SJSA1 (cell line): Measurements from ENCODE around the gene WDR91. TPM values are rescaled to one million over a fixed set of nuclear protein-coding genes. Genes with fewer than 3 reads are reported as not detected.

Experiments
- DNase-seq, 2 experiments: peaks; one replicate each; pipeline ENCODE4 v3.0.0-alpha.2; 2015 to 2020; ENCODE audit warnings: low spot score in 2 of 2, low read depth in 1 of 2
- H3K27ac ChIP-seq: fragments of 250-450 bp; sonication (Bioruptor Pico); 2 replicates; pipeline ENCODE4 v1.5.1; 2020; ENCODE audit warnings: mild to moderate bottlenecking, moderate library complexity
- H3K27me3 ChIP-seq: fragments of 250-450 bp; sonication (Bioruptor Pico); replicated peaks from 2 replicates; pipeline ENCODE4 v1.5.1; 2020; ENCODE audit warnings: mild to moderate bottlenecking, moderate library complexity
- H3K36me3 ChIP-seq: fragments of 250-450 bp; sonication (Bioruptor Pico); 2 replicates; pipeline ENCODE4 v1.5.1; 2020; ENCODE audit warnings: mild to moderate bottlenecking
- H3K4me1 ChIP-seq: fragments of 250-450 bp; sonication (Bioruptor Pico); replicated peaks from 2 replicates; pipeline ENCODE4 v1.6.1; 2021; ENCODE audit warnings: mild to moderate bottlenecking
- H3K4me3 ChIP-seq: fragments of 250-450 bp; sonication (Bioruptor Pico); 2 replicates; pipeline ENCODE4 v1.5.1; 2020; ENCODE audit warnings: mild to moderate bottlenecking
- H3K9me3 ChIP-seq: fragments of 250-450 bp; sonication (Bioruptor Pico); replicated peaks from 2 replicates; pipeline ENCODE4 v1.5.1; 2020; ENCODE audit warnings: mild to moderate bottlenecking
- total RNA-seq: library from RNA; depleted of rRNA; stranded (reverse); fragments of >200 nt; shearing (Covaris generic); gene quantifications from 2 replicates; pipeline ENCODE4 v1.2.3, GENCODE V29; 2014

WDR91 gene
- total RNA-seq, 1 experiment from 2014 or later = 11.0 TPM

DNA sequence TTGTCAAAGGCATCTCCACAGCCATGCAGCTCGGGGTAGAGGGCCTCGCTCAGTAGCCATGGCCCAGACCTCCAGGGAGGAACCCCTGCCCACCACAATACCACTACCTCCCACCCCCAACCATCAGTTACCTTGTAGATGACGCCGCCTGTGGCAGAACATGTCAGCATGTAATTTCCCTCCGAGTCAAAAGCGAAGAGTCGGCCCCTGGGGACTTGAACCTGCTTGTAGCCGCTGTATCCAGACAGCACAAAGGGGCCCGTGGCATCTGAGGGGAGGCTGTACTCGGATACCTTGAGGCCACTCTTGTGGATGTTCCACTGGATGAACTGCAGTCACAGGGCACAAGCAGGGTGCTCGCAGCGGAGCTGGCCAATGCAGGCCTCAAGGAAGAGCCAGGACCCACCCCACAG lies 24.5 kb downstream of the WDR91 start:
- H3K9me3 ChIP-seq = peaks cover 8% of the 10 kb centered on the region
- H3K27me3 ChIP-seq = no peaks in the 10 kb centered on the region
- no peak overlapping the region for H3K4me3 ChIP-seq
- 0 out of 2 replicates have a peak, but pooled peaks cover 8% of the 10 kb centered on the region for H3K4me1 ChIP-seq
- DNase-seq = no peak
- H3K27ac ChIP-seq = no peak overlapping the region
- H3K36me3 ChIP-seq = peaks cover 89% of the 10 kb centered on the region

DNA sequence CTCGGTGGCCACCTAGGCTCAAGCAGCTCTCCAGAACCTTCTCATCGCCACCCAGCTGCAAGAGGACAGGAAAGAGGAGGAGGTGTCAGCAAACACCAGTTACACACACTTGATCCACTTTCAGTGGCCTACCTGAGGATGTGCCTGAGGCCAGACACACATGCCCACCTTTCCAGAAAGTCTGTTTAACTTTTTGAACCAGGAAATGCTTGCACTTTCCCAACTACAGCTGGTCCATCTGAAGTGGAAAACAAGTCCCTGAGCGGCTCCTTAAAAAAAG lies 25.1 kb downstream of the WDR91 start:
- 0 out of 2 replicates have a peak, but pooled peaks cover 8% of the 10 kb centered on the region for H3K4me1 ChIP-seq
- no peak overlapping the region for H3K4me3 ChIP-seq
- peaks cover 14% of the 10 kb centered on the region for H3K9me3 ChIP-seq
- no peak overlapping the region for H3K27ac ChIP-seq
- no peak for DNase-seq
- no peaks in the 10 kb centered on the region for H3K27me3 ChIP-seq
- peaks cover 93% of the 10 kb centered on the region for H3K36me3 ChIP-seq

DNA sequence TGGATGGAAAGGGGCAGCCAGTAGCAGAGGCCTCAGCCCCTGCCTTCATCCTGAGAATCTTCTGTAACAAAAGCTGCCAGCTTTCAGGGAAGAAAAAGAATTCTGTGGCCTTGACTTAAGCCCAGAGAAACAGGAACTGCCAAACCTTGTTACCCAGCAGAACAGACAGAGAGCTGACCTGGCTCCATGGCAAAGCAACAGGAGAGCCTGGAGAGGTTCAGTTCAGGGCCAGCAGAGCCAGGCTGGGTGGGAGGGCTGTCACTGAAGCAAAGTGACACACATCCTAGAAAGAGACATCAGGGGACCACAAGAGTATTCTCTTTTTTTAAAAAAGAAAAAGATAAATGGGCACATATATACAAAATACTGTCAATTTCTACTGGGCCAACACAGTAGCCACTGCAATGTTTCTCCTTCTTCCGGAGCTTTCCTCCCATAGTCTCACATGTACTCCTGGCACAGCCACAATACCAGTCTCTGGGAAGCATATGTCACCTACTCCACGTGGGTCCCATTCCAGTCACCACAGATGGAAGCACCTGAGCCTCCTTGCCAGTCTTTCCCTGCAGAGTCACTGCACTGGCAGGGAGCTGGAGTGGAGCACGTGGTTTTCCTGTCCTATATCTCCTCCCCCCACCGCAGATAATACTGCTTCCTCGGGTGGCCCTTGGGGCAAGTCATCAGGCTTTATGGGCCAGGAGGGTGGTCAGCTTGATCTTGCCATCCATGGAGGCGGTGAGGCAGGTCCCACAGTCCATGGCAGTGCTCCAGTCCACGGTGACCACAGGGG lies 25.7 kb downstream of the WDR91 start:
- no peak for DNase-seq

GRCh38 chr7:135184254-135184841 lies 27.0 kb downstream of the WDR91 start:
- H3K9me3 ChIP-seq = peaks cover 22% of the 10 kb centered on the region
- no peak for DNase-seq

More for the DNA sequence above, 25.7 kb downstream of the WDR91 start:
- Histone ChIP-seq H3K27me3 (no peaks in the 10 kb centered on the region), H3K36me3 (peaks cover 94% of the 10 kb centered on the region), H3K9me3 (peaks cover 19% of the 10 kb centered on the region), H3K4me3 (no peak overlapping the region), H3K4me1 (0 out of 2 replicates have a peak, but pooled peaks cover 8% of the 10 kb centered on the region), H3K27ac (no peak overlapping the region)

DNA sequence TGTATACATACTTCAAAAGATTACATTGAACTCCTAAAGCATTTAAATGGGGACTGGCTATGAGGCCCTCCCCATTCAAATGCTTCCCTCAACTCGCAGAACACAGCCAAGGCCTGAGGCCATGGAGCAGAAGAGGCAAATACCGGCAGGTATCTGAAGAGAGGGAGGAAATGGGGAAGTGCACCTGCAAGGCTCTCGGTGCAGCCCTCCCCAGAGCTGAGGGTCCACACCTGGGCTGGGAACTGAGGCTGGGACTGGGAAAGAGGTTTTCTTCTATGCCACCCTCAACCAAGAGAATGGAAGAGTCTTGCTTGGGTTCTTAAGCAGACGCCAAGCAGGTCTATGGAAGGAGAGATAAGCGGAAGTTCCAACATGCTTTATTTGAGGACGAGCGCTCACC lies 27.8 kb downstream of the WDR91 start:
- 0 out of 2 replicates have a peak, but pooled peaks cover 4% of the 10 kb centered on the region for H3K4me1 ChIP-seq
- no peaks in the 10 kb centered on the region for H3K27me3 ChIP-seq
- H3K9me3 ChIP-seq = peaks cover 22% of the 10 kb centered on the region
- no peak overlapping the region for H3K27ac ChIP-seq
- DNase-seq = no peak
- H3K36me3 ChIP-seq = peaks cover 79% of the 10 kb centered on the region
- no peak overlapping the region for H3K4me3 ChIP-seq

More at GRCh38 chr7:135184254-135184841, 27.0 kb downstream of the WDR91 start:
- Histone ChIP-seq H3K27ac (no peak overlapping the region), H3K27me3 (no peaks in the 10 kb centered on the region), H3K4me3 (no peak overlapping the region), H3K4me1 (0 out of 2 replicates have a peak, but pooled peaks cover 8% of the 10 kb centered on the region), H3K36me3 (peaks cover 88% of the 10 kb centered on the region)

DNA sequence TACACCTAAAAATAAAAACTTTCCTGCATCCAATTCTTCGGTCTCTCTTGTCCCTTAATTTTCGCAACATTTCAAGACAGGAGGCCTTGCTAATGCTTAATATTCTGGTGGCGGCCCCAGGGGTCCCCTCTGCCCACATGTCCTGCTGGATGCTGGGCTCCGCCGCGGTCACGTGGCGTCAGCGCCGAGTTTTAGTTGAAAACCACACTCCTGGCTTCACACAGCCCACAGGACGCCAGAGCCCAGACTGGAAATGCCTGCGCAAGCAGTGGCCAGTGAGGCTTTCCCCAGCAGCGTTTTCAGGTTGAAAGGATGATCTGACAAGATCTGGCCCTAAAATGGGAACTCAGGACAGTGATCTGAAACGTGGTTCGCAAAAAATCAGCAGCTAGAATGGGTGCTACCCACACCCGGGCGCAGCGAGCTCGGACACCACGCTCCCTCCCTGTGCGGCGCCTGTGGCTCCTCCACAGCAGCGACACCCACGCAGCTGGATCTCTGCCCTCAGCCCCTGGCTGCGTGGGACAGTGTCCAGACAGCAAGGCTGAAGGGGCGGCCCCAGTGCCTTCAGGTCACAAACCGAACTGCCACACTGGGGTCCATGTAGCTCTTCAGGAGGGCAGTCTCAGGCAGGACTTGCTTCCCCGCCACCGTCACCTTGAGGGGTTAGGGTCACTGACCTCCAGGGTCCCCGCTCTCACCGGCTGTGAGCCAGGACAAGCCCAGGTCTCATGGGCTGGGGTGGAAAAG lies 29.2 kb downstream of the WDR91 start:
- Histone ChIP-seq H3K27ac (no peak overlapping the region), H3K4me1 (0 out of 2 replicates have a peak, but pooled peaks cover 3% of the 10 kb centered on the region), H3K9me3 (peaks cover 22% of the 10 kb centered on the region), H3K4me3 (no peak overlapping the region), H3K36me3 (peaks cover 65% of the 10 kb centered on the region), H3K27me3 (no peaks in the 10 kb centered on the region)
- no peak for DNase-seq

DNA sequence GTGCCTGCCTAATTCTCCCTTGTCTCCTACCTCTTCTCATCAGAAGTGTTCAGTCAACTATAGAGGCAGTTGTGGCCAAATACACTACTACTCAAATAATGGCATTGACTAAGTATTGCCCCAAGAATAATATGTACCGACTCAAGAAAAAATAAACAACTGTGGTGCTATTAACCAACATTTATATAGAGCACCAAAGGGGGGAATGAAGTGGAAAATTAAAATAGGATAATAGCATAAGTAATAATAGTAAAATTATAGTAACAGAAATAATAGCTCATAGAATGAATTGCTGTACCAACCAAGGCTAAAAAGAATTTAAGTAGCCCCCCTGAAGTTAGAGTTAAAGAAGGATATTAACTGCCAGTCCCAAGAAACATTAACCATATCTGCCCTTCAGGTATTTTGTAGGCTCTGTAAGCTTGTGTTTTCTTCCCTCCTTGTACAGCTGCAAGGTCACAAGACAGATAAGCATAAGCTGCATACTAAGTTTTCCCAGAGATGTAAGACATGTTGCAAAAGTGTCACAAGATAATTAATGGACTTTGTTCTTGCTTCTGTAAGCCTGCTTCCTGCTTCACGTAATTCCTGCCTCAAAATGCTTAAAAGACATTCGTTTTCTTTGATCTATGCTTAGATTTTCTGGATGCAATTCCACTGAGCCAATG lies 29.9 kb downstream of the WDR91 start:
- peaks cover 22% of the 10 kb centered on the region for H3K9me3 ChIP-seq
- H3K27me3 ChIP-seq = no peaks in the 10 kb centered on the region
- H3K27ac ChIP-seq = no peak overlapping the region
- H3K4me3 ChIP-seq = no peak overlapping the region
- H3K4me1 ChIP-seq = 0 out of 2 replicates have a peak, but pooled peaks cover 3% of the 10 kb centered on the region
- H3K36me3 ChIP-seq = peaks cover 58% of the 10 kb centered on the region
- DNase-seq = no peak

DNA sequence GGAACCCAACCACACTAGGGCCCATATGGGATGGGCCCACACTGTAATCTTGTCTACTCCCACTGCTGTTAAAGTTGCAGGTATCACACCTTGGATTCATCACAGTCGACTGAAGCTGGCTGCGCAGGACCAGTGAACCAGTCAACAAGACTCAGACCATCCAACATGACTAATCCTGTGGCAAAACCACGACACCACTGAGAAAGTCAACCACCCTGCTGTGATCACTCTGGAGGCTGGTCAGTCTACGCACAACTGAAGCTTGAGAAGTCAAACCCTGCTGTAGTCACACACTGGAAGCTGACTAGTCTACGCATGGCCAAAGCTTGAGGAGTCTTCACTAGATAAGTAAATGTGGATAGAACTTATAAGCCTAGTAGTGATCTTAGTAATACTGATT lies 31.2 kb downstream of the WDR91 start:
- Histone ChIP-seq H3K4me3 (no peak overlapping the region), H3K9me3 (peaks cover 22% of the 10 kb centered on the region), H3K27ac (no peak overlapping the region), H3K27me3 (no peaks in the 10 kb centered on the region), H3K36me3 (peaks cover 46% of the 10 kb centered on the region), H3K4me1 (0 out of 2 replicates have a peak, but pooled peaks cover 3% of the 10 kb centered on the region)
- DNase-seq = no peak

DNA sequence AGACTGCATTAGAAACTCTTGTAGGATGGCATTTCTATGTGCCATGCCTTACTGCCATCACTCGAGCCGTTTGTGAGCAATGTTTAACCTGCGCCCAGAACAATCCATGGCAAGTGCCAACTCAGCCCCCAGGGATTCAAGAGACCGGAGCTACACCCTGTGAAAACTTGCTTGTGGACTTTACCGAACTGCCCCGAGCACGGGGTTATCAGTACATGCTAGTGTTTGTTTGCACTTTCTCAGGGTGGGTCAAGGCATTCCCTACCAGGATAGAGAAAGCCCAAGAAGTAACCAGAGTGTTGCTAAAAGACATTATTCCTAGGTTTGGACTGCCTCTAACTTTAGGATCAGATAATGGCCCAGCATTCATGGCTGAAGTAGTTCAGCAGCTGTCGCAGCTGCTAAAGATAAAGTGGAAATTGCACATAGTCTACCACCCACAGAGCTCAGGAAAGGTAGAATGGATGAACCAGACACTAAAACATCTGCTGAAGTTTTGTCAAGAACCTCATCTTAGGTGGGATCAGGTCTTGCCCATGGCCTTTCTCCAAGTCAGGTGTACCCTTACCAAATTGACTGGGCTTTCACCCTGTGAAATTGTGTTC lies 31.9 kb downstream of the WDR91 start:
- Histone ChIP-seq H3K9me3 (peaks cover 22% of the 10 kb centered on the region), H3K36me3 (peaks cover 39% of the 10 kb centered on the region), H3K27ac (no peak overlapping the region), H3K27me3 (no peaks in the 10 kb centered on the region), H3K4me3 (no peak overlapping the region), H3K4me1 (0 out of 2 replicates have a peak, but pooled peaks cover 3% of the 10 kb centered on the region)
- DNase-seq = peak in 1 of 2 experiments; percentile 9

GRCh38 chr7:135178364-135178763 lies 33.0 kb downstream of the WDR91 start:
- no peak overlapping the region for H3K4me3 ChIP-seq
- no peak overlapping the region for H3K27ac ChIP-seq
- H3K9me3 ChIP-seq = peaks cover 22% of the 10 kb centered on the region
- H3K27me3 ChIP-seq = no peaks in the 10 kb centered on the region
- DNase-seq = peak in 1 of 2 experiments; percentile 3
- H3K36me3 ChIP-seq = peaks cover 28% of the 10 kb centered on the region
- 0 out of 2 replicates have a peak, but pooled peaks cover 3% of the 10 kb centered on the region for H3K4me1 ChIP-seq

DNA sequence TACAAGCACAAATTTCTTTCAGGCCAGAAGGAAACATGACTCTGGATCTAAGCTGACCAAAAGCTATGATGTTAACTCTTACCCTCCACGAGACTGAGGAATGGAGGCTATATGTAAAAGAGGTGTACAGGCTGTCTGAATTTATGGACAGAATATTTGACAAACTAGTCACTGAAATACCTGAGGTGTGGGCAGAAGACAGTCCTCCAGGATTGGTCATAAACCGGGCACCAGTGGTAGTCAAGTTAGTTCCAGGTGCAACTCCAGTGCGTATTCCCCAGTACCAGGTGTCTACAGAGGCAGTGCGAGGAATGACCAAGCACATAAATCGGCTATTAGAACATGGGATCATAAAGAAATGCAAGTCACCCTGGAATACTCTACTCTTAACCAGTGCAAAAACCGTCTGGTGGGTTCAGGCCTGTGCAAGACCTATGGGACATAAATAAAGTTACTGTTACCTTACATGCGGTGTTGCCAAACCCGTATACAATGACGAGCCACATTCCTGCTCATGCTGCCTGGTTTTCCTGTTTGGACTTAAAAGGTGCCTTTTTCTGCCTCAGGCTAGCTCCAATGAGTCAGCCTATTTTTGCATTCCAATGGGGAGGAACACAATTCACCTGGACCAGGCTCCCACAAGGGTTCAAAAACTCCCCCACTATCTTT lies 34.2 kb downstream of the WDR91 start:
- Histone ChIP-seq H3K36me3 (peaks cover 18% of the 10 kb centered on the region), H3K9me3 (peaks cover 18% of the 10 kb centered on the region), H3K27ac (no peak overlapping the region), H3K27me3 (no peaks in the 10 kb centered on the region), H3K4me3 (no peak overlapping the region), H3K4me1 (0 out of 2 replicates have a peak, but pooled peaks cover 3% of the 10 kb centered on the region)
- DNase-seq = peak in 1 of 2 experiments; percentile 19

- Histone ChIP-seq H3K4me1 (0 out of 2 replicates have a peak, but pooled peaks cover 3% of the 10 kb centered on the region), H3K4me3 (no peak overlapping the region), H3K27me3 (no peaks in the 10 kb centered on the region), H3K36me3 (peaks cover 5% of the 10 kb centered on the region), H3K9me3 (peaks cover 5% of the 10 kb centered on the region), H3K27ac (no peak overlapping the region)
- no peak for DNase-seq
These were observed 35.4 kb downstream of the WDR91 start for GRCh38 chr7:135175931-135176330.
